Calu3 (cell line): ENCODE data around the gene ST8SIA4. TPM values are rescaled to one million over a fixed set of nuclear protein-coding genes. Genes with fewer than 3 reads are reported as not detected.
A peak's percentile ranks its signal among the peaks of the same experiment; 100 is the strongest.

Experiments
- Bru-seq: library from RNA; stranded (reverse); fragments of 400-500 nt; gene quantifications from one replicate; lab custom pipeline; 2021; lab: Mats Ljungman, UMichigan
- BruChase-seq, 2 experiments: library from RNA; stranded (reverse); fragments of 400-500 nt; gene quantifications; one replicate each; lab custom pipeline; 2021; lab: Mats Ljungman, UMichigan
- BruUV-seq: library from RNA; stranded (reverse); fragments of 400-500 nt; replicated peaks from 2 replicates; lab custom pipeline; 2021; lab: Mats Ljungman, UMichigan
- CTCF ChIA-PET: fragments of 300-600 bp; sonication (Branson Sonifier 250); formaldehyde crosslinking; loops from one replicate; lab custom pipeline; 2022; ENCODE audit warnings: antibody characterized with exemption; lab: Charles Lee
- DNase-seq: peaks from one replicate; pipeline ENCODE4 v3.0.0; 2022
- H3K27ac Mint-ChIP-seq: one replicate; pipeline ENCODE4 v1.8.0; 2022; ENCODE audit warnings: mixed read lengths; ENCODE audit not compliant: unreplicated experiment
- H3K27me3 Mint-ChIP-seq: one replicate; pipeline ENCODE4 v1.8.0; 2022; ENCODE audit warnings: mixed read lengths; ENCODE audit not compliant: unreplicated experiment
- H3K36me3 Mint-ChIP-seq: one replicate; pipeline ENCODE4 v1.8.0; 2022; ENCODE audit warnings: mild to moderate bottlenecking, moderate library complexity, mixed read lengths; ENCODE audit not compliant: insufficient read depth, unreplicated experiment
- H3K4me1 Mint-ChIP-seq: one replicate; pipeline ENCODE4 v1.8.0; 2022; ENCODE audit warnings: mild to moderate bottlenecking, low read depth, mixed read lengths; ENCODE audit not compliant: unreplicated experiment
- H3K4me3 Mint-ChIP-seq: one replicate; pipeline ENCODE4 v1.8.0; 2022; ENCODE audit warnings: mild to moderate bottlenecking, low read depth, moderate library complexity, mixed read lengths; ENCODE audit not compliant: unreplicated experiment
- H3K9me3 Mint-ChIP-seq: one replicate; pipeline ENCODE4 v1.8.0; 2022; ENCODE audit warnings: low read depth, mixed read lengths; ENCODE audit not compliant: unreplicated experiment
- intact Hi-C: fragments of 100-400 bp; cut with micrococcal nuclease; formaldehyde crosslinking; loops from one replicate; pipeline ENCODE4 v1.10.0; 2022; ENCODE audit not compliant: unreplicated experiment
- long read RNA-seq: library from polyadenylated mRNA; stranded (forward); transcript quantifications from one replicate; pipeline ENCODE4 v2.0.0, GENCODE V29; 2022
- total RNA-seq: library from RNA; stranded (reverse); gene quantifications from 2 replicates; pipeline ENCODE4 v1.2.3, GENCODE V29; 2022
- TF ChIP-seq, protein P1 (sequence below): fragments of 200-600 bp; IDR thresholded peaks from one replicate; pipeline ENCODE4 v1.8.0; 2022; ENCODE audit warnings: antibody characterized with exemption; ENCODE audit not compliant: unreplicated experiment

The ST8SIA4 gene, protein sequence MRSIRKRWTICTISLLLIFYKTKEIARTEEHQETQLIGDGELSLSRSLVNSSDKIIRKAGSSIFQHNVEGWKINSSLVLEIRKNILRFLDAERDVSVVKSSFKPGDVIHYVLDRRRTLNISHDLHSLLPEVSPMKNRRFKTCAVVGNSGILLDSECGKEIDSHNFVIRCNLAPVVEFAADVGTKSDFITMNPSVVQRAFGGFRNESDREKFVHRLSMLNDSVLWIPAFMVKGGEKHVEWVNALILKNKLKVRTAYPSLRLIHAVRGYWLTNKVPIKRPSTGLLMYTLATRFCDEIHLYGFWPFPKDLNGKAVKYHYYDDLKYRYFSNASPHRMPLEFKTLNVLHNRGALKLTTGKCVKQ
- not detected in 2 replicates for total RNA-seq
- percentile 1 among the genes with signal in this experiment for Bru-seq, nascent RNA
- not detected for BruChase-seq, experiment 1, labeled RNA remaining after a 6-hour chase
- not detected for BruChase-seq, experiment 2, labeled RNA remaining after a 2-hour chase
- long read RNA-seq: 0 reads

DNA sequence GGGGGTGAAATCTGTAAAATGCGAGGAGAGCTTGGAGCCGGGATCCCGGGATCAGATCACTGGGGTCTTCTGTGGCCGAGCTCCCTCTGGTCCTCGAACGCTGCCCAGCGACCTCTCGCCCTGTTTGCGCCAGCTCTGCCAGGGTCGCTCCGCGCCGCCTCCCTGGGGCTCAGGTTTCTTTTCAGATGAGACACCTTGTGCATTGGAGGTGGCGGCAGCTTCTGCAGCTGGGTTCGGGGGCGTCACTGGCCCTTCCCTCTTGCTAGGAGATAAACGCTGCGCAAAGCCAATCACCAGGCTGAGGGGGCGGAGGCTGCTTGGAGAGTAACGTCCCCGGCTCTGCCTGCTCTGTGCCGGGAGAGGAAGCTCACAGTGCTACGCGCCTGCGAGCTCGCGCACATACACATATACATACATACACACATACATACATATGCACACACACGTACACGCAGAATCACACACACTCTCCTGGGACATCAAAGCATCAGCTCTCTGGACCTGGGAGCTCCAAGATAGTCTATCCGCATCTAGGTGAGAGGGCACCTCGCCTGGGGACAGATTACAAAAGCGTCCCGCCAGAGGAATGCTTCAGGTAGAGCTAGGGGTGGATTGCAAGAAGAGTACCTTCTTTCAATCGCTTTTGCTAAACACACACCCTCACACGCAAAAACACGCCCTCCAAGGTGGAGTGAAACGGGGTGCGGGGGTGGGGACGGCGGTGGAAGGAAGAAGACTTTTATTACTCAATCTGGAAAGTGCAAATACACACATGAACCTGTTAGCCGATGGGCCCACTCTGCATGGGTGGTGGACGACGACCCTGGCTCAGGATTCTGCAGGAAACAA lies at the start of gene ST8SIA4:
ST8SIA4 (minus strand) TSS at position 244 of the 849 bp plus-strand sequence. CDS start 327 bp downstream, outside the sequence.
- H3K4me3 Mint-ChIP-seq: no peak within 1 kb of the TSS
- no TSS peak for BruUV-seq
- H3K4me1 Mint-ChIP-seq: peaks cover 21% of the 10 kb centered on the region
- TF ChIP-seq, protein P1, sequence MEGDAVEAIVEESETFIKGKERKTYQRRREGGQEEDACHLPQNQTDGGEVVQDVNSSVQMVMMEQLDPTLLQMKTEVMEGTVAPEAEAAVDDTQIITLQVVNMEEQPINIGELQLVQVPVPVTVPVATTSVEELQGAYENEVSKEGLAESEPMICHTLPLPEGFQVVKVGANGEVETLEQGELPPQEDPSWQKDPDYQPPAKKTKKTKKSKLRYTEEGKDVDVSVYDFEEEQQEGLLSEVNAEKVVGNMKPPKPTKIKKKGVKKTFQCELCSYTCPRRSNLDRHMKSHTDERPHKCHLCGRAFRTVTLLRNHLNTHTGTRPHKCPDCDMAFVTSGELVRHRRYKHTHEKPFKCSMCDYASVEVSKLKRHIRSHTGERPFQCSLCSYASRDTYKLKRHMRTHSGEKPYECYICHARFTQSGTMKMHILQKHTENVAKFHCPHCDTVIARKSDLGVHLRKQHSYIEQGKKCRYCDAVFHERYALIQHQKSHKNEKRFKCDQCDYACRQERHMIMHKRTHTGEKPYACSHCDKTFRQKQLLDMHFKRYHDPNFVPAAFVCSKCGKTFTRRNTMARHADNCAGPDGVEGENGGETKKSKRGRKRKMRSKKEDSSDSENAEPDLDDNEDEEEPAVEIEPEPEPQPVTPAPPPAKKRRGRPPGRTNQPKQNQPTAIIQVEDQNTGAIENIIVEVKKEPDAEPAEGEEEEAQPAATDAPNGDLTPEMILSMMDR: no peak
- intact Hi-C loops: loop anchor here (10.0 kb wide), 1 partner anchor 312 kb away; no protein-coding TSS in a partner anchor
- no peaks in the 10 kb centered on the region for H3K36me3 Mint-ChIP-seq
- no peak within 1 kb of the TSS for H3K27ac Mint-ChIP-seq
- DNase-seq: no peak
- H3K9me3 Mint-ChIP-seq: peaks cover 3% of the 10 kb centered on the region
- H3K27me3 Mint-ChIP-seq: no peaks in the 10 kb centered on the region
- CTCF ChIA-PET: no interaction called here

DNA sequence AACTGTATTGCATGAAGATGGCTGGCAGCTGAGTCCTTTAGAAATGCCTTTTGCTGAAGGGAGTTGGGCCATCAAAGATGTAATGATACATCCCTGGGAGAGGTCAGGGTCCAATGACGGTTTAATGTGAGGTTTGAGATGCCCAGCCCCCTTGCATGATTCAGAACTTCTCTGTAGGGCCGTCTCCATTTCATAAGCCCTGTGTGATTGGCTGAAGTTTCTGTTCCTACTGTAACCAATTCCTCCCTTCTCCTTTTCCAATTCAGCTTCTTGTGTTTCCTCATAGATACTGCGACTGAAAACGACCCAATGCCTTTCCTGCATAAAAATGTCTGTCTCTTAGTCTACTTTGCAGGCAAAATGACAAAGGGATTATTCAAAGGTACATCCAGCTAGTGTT lies 47.9 kb upstream of the ST8SIA4 start:
- Mint-ChIP-seq H3K9me3 (no peaks in the 10 kb centered on the region), H3K4me1 (peaks cover 8% of the 10 kb centered on the region), H3K36me3 (no peaks in the 10 kb centered on the region), H3K4me3 (no peak overlapping the region), H3K27ac (no peak overlapping the region), H3K27me3 (no peaks in the 10 kb centered on the region)
- BruUV-seq: no TSS peak
- TF ChIP-seq, protein P1: no peak
- no peak for DNase-seq
- intact Hi-C loops: no loop called here
- CTCF ChIA-PET: no interaction called here

DNA sequence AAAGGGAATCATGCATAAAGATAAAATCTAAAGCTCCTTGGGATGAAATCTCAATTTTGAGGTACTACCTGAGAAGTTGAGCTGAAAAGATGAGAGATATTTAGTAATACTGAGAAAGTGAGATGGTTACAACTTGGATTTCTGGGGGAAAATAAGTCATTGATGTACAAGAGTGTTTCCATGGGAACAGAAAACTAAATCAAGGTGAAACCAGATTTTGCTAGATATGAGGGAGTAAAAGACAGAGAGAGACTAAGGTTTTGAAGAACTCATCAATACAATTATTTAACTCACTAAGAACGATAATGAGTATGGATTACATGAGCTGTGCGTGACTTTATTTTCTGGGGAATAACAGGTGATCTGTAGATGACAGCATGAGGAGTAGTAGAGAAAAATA lies 10.2 kb upstream of the ST8SIA4 start:
- Mint-ChIP-seq H3K4me1 (no peaks in the 10 kb centered on the region), H3K27ac (no peak overlapping the region), H3K4me3 (no peak overlapping the region), H3K27me3 (no peaks in the 10 kb centered on the region), H3K9me3 (no peaks in the 10 kb centered on the region), H3K36me3 (no peaks in the 10 kb centered on the region)
- DNase-seq: no peak
- intact Hi-C loops: no loop called here
- TF ChIP-seq, protein P1: no peak
- no TSS peak for BruUV-seq
- CTCF ChIA-PET: no interaction called here

DNA sequence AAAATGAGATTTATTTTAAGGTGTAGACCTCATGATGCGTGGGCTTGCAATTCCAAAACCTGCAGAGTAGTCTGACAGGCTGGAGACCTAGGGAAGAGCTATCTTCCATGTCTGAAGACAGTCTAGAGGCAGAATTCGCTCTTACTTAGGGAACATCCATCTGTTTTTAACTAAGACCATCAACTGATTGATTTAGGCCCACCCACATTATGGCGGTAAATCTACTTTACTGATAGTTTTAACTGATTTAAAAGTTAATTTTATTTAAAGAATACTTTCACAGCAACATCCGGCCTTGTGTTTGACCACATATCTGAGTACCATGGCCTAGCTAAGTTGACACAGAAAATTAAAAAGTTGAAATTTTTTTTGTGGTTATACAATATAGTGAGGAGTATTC lies 6.0 kb upstream of the ST8SIA4 start:
- BruUV-seq: no TSS peak
- Mint-ChIP-seq H3K36me3 (no peaks in the 10 kb centered on the region), H3K27me3 (no peaks in the 10 kb centered on the region), H3K9me3 (no peaks in the 10 kb centered on the region), H3K27ac (no peak overlapping the region), H3K4me1 (no peaks in the 10 kb centered on the region), H3K4me3 (no peak overlapping the region)
- DNase-seq: no peak
- intact Hi-C loops: loop anchor here (10.0 kb wide), 1 partner anchor 306 kb away; no protein-coding TSS in a partner anchor
- CTCF ChIA-PET: interaction anchor here (0.6 kb wide), 1 partner anchor 1804 kb away, joined by 3 read pairs; no protein-coding TSS in a partner anchor
- TF ChIP-seq, protein P1: no peak
